Activated naive CD4-positive, alpha-beta T cell treated with anti-CD3 and anti-CD28 coated beads, Interleukin-2, amount 10 ng/mL, durations not matched to agents 7 days and 5 days (primary cell): Measurements from ENCODE around the gene NRM.

Source experiments
- CTCF ChIA-PET: fragments of 350-600 bp; sonication (Branson Sonifier 250); formaldehyde crosslinking; loops from one replicate; lab custom pipeline; 2021; ENCODE audit warnings: antibody characterized with exemption; lab: Charles Lee
- DNase-seq: peaks from one replicate; pipeline ENCODE4 v3.0.0-alpha.2; 2020
- H3K27ac Mint-ChIP-seq: one replicate; pipeline ENCODE4 v1.8.0; 2021; ENCODE audit warnings: mild to moderate bottlenecking, moderate library complexity, mixed read lengths
- H3K27me3 Mint-ChIP-seq: one replicate; pipeline ENCODE4 v1.8.0; 2021; ENCODE audit warnings: mild to moderate bottlenecking, mixed read lengths
- H3K36me3 Mint-ChIP-seq: one replicate; pipeline ENCODE4 v1.8.0; 2021; ENCODE audit warnings: mixed read lengths
- H3K4me1 Mint-ChIP-seq: one replicate; pipeline ENCODE4 v1.8.0; 2021; ENCODE audit warnings: mixed read lengths
- H3K4me3 Mint-ChIP-seq: one replicate; pipeline ENCODE4 v1.8.0; 2021; ENCODE audit warnings: mild to moderate bottlenecking, moderate library complexity, mixed read lengths
- H3K9me3 Mint-ChIP-seq: one replicate; pipeline ENCODE4 v1.8.0; 2021; ENCODE audit warnings: mixed read lengths

Gene NRM

GRCh38 chr6:30656513-30656912, 34.3 kb downstream of the NRM start:
- DNase-seq: no peak
- Mint-ChIP-seq H3K27me3 (no peaks in the 10 kb centered on the region), H3K9me3 (no peaks in the 10 kb centered on the region), H3K4me1 (no peaks in the 10 kb centered on the region), H3K36me3 (peaks cover 64% of the 10 kb centered on the region), H3K27ac (no peak overlapping the region), H3K4me3 (no peak overlapping the region)
- CTCF ChIA-PET: no interaction called here

DNA sequence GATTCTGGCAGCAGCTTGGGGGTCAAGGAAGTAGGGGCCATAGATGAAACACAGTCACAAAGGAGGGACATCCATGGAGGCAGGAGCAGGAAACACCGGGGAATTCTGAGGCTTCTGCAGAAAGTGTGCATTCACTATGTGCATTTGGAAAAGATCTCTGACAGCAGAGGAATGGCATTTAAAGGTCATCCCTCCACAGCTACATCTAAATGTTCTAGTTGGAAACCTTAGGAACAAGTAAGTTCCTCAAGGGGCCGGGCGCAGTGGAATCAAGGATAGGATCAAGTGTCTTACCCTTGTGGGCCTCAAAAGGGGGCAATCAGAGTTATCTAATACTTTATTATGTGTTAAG, 35.1 kb downstream of the NRM start:
- Mint-ChIP-seq H3K27ac (no peak overlapping the region), H3K9me3 (no peaks in the 10 kb centered on the region), H3K36me3 (peaks cover 64% of the 10 kb centered on the region), H3K4me1 (no peaks in the 10 kb centered on the region), H3K4me3 (no peak overlapping the region), H3K27me3 (no peaks in the 10 kb centered on the region)
- CTCF ChIA-PET: no interaction called here
- DNase-seq: no peak

DNA sequence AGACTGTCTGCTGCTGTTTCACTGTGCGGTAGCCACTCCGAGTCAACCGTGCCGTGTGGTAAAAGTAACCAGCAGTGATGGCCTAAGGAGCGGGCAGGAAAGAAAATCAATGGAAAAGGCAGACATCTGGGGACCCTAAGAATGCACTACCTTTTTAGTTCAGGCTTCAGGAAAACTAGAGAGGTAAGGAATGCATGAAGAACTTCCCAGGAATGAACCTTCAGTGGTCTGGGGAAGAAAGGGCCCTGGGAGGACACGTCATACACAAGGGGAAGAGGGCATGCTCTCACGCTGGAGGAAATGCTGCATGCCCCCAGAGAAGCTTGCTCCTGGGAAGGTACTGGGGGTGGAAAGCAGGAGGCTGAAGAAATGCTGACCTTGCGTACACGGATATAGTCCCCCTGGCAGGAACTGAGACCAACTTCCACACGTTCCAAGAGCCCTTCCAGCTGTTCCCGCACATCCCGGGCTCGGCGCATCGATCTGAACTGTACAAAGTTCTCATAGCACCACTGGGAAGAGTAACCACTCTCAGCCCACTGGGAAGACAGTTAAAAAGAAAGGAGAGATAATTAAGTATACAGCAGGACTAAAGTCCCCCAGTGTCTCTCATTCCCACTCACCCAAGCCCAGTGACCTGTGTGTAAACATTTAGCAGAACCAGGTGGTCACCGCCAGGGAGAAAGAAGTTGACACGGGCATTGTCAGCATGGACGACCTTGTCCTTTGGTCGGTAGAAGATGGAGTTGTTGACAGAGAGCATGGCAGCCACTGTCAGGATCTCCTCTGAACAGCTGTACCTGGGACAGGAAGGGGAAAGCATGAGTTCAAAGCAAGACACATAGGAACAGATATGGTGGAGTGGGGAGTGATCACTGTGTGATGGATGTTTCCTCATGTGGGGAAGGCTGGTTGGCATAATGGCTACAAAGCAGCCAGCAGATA, 35.7 kb downstream of the NRM start:
- H3K4me3 Mint-ChIP-seq: no peak overlapping the region
- H3K4me1 Mint-ChIP-seq: no peaks in the 10 kb centered on the region
- CTCF ChIA-PET: no interaction called here
- no peaks in the 10 kb centered on the region for H3K9me3 Mint-ChIP-seq
- peaks cover 64% of the 10 kb centered on the region for H3K36me3 Mint-ChIP-seq
- H3K27me3 Mint-ChIP-seq: no peaks in the 10 kb centered on the region
- DNase-seq: no peak
- H3K27ac Mint-ChIP-seq: no peak overlapping the region

GRCh38 chr6:30651143-30651542, 39.6 kb downstream of the NRM start:
- Mint-ChIP-seq H3K27me3 (no peaks in the 10 kb centered on the region), H3K4me1 (peaks cover 24% of the 10 kb centered on the region), H3K9me3 (no peaks in the 10 kb centered on the region), H3K27ac (no peak overlapping the region), H3K36me3 (peaks cover 41% of the 10 kb centered on the region), H3K4me3 (no peak overlapping the region)
- DNase-seq: no peak
- CTCF ChIA-PET: interaction anchor here (0.6 to 1.1 kb wide), 3 partner anchors 28 to 109 kb away, joined by 3 to 4 read pairs (median 3); no protein-coding TSS in a partner anchor

GRCh38 chr6:30647242-30648116, 43.3 kb downstream of the NRM start:
- Mint-ChIP-seq H3K27me3 (no peaks in the 10 kb centered on the region), H3K4me1 (peaks cover 39% of the 10 kb centered on the region), H3K4me3 (peak overlapping the region; percentile 86), H3K9me3 (no peaks in the 10 kb centered on the region), H3K36me3 (peaks cover 24% of the 10 kb centered on the region), H3K27ac (peak overlapping the region; percentile 92)
- peak; percentile 83 for DNase-seq
- CTCF ChIA-PET: interaction anchor here (1.0 to 1.2 kb wide), 2 partner anchors 25 to 76 kb away, joined by 3 to 4 read pairs; partner anchors contain the start of gene DHX16

DNA sequence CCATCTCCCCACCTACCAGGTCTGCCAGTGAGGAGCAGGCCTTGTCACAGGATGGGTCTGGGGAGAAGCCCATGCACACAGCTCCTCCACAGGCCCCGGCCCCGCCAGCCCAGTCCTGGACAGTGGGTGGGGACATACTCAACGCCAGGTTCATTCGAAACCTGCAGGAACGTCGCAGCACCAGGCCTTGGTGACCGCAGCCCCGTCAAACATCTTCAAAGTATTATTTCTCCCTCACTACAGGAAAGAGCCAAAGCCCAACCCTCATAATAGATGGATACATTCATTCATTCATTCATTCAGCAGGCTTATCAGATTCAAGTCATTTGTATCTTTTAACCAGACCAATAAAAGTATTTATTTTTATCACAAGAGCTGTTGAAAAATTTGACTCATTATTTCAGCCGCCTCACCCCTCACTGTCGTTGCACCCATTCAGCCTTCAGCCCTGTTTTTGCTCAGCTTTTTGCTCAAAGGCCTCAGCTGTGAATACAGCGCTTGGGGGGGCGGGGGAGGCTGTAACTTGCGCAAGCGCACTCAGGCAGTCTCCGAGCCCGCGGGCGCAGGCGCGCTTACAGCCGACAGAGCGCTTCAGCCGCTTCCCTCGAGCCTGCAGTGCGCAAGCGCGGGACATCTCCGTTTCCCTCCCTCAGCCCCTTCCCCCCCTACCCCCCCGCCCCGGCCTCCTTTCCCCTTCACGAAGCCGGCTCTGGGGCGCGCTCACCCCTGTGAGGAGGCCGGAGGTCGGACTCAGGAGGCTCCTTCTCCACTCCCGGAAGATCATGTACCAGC, 44.1 kb downstream of the NRM start, which contains the start of gene C6orf136:
Gene C6orf136 (plus strand): TSS at position 684 of the 792 bp plus-strand sequence. CDS start 99 bp downstream, at position 783.
- peak within 1 kb of the TSS; percentile 86 for H3K4me3 Mint-ChIP-seq
- peak within 1 kb of the TSS; percentile 92 for H3K27ac Mint-ChIP-seq
- H3K27me3 Mint-ChIP-seq: no peaks in the 10 kb centered on the region
- CTCF ChIA-PET: interaction anchor here (1.2 kb wide), 1 partner anchor 75 kb away, joined by 3 read pairs; no protein-coding TSS in a partner anchor
- peaks cover 42% of the 10 kb centered on the region for H3K4me1 Mint-ChIP-seq
- peak; percentile 95 for DNase-seq
- H3K36me3 Mint-ChIP-seq: peaks cover 17% of the 10 kb centered on the region
- no peaks in the 10 kb centered on the region for H3K9me3 Mint-ChIP-seq

GRCh38 chr6:30645989-30646388, 44.8 kb downstream of the NRM start:
- H3K4me3 Mint-ChIP-seq: peak overlapping the region; percentile 86
- peaks cover 15% of the 10 kb centered on the region for H3K36me3 Mint-ChIP-seq
- H3K4me1 Mint-ChIP-seq: peaks cover 48% of the 10 kb centered on the region
- no peaks in the 10 kb centered on the region for H3K27me3 Mint-ChIP-seq
- no peak for DNase-seq
- H3K9me3 Mint-ChIP-seq: no peaks in the 10 kb centered on the region
- CTCF ChIA-PET: interaction anchor here (1.1 to 1.2 kb wide), 2 partner anchors 11 to 76 kb away, joined by 3 read pairs; no protein-coding TSS in a partner anchor
- no peak overlapping the region for H3K27ac Mint-ChIP-seq

DNA sequence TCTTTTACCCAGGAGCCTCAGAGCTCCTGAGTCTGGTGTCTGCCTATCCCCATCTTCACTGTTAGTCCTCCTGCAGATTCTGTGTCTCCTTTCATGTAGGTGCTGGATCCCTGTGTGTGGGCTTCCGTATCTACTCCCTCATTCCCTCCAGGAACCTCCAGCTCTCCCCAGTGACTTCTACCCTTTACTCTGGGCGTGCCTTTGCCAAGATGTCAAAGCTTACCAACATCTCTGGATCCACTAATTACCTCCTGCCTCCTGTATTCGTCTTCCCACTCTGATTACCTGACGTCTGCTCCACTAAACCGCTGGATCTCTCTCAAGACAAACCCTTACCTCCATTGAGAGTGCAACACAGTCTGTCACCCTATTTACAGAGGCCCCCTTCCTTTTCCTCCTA, 46.0 kb downstream of the NRM start:
- peaks cover 56% of the 10 kb centered on the region for H3K4me1 Mint-ChIP-seq
- no peak for DNase-seq
- H3K9me3 Mint-ChIP-seq: no peaks in the 10 kb centered on the region
- H3K27me3 Mint-ChIP-seq: no peaks in the 10 kb centered on the region
- H3K36me3 Mint-ChIP-seq: peaks cover 12% of the 10 kb centered on the region
- H3K4me3 Mint-ChIP-seq: no peak overlapping the region
- H3K27ac Mint-ChIP-seq: no peak overlapping the region
- CTCF ChIA-PET: interaction anchor here (1.0 to 1.1 kb wide), 3 partner anchors 10 to 161 kb away, joined by 3 read pairs; no protein-coding TSS in a partner anchor

GRCh38 chr6:30643656-30644055, 47.1 kb downstream of the NRM start:
- CTCF ChIA-PET: interaction anchor here (1.1 kb wide), 1 partner anchor 160 kb away, joined by 3 read pairs; no protein-coding TSS in a partner anchor
- H3K27me3 Mint-ChIP-seq: no peaks in the 10 kb centered on the region
- H3K9me3 Mint-ChIP-seq: no peaks in the 10 kb centered on the region
- peaks cover 49% of the 10 kb centered on the region for H3K4me1 Mint-ChIP-seq
- H3K27ac Mint-ChIP-seq: no peak overlapping the region
- no peak for DNase-seq
- H3K4me3 Mint-ChIP-seq: no peak overlapping the region
- peaks cover 10% of the 10 kb centered on the region for H3K36me3 Mint-ChIP-seq

GRCh38 chr6:30641048-30641447, 49.7 kb downstream of the NRM start:
- CTCF ChIA-PET: interaction anchor here (1.0 to 2.4 kb wide), 5 partner anchors 11 to 89 kb away, joined by 3 to 6 read pairs (median 4); partner anchors contain the start of genes MRPS18B and PPP1R10
- no peak overlapping the region for H3K27ac Mint-ChIP-seq
- no peaks in the 10 kb centered on the region for H3K9me3 Mint-ChIP-seq
- no peak overlapping the region for H3K4me3 Mint-ChIP-seq
- peaks cover 32% of the 10 kb centered on the region for H3K4me1 Mint-ChIP-seq
- peaks cover 10% of the 10 kb centered on the region for H3K36me3 Mint-ChIP-seq
- peak; percentile 22 for DNase-seq
- no peaks in the 10 kb centered on the region for H3K27me3 Mint-ChIP-seq

GRCh38 chr6:30640481-30640880, 50.3 kb downstream of the NRM start:
- Mint-ChIP-seq H3K36me3 (peaks cover 10% of the 10 kb centered on the region), H3K4me3 (no peak overlapping the region), H3K4me1 (peaks cover 27% of the 10 kb centered on the region), H3K27me3 (no peaks in the 10 kb centered on the region), H3K27ac (no peak overlapping the region), H3K9me3 (no peaks in the 10 kb centered on the region)
- CTCF ChIA-PET: interaction anchor here (0.6 to 2.4 kb wide), 6 partner anchors 23 to 104 kb away, joined by 3 to 6 read pairs (median 4); partner anchors contain the start of genes IER3, MRPS18B and PPP1R10
- peak; percentile 25 for DNase-seq
